Smooth muscle cell (in vitro differentiated cells): ENCODE data around the gene C9orf85. TPM values are rescaled to one million over a fixed set of nuclear protein-coding genes. Genes with fewer than 3 reads are reported as not detected.
A peak's percentile ranks its signal among the peaks of the same experiment; 100 is the strongest.

Experiments
- DNase-seq: peaks from one replicate; lab custom pipeline; 2025; ENCODE audit not compliant: unreplicated experiment; lab: John Stamatoyannopoulos, UW
- H2AFZ ChIP-seq: fragments of 200-600 bp; sonication (generic); 2 replicates; pipeline ENCODE4 v1.6.0; 2016; ENCODE audit warnings: antibody characterized with exemption, low read depth, mild to moderate bottlenecking
- H3F3A ChIP-seq: fragments of 200-600 bp; sonication (generic); 2 replicates; pipeline ENCODE4 v1.6.0; 2017; ENCODE audit warnings: antibody characterized with exemption, low read depth
- H3K27ac ChIP-seq: fragments of 200-600 bp; sonication (generic); 2 replicates; pipeline ENCODE4 v1.5.1; 2016; ENCODE audit warnings: low read depth, mild to moderate bottlenecking
- H3K27me3 ChIP-seq: fragments of 200-600 bp; sonication (generic); 2 replicates; pipeline ENCODE4 v1.6.1; 2016; ENCODE audit warnings: low read depth, mild to moderate bottlenecking
- H3K36me3 ChIP-seq: fragments of 200-600 bp; sonication (generic); 2 replicates; pipeline ENCODE4 v1.5.1; 2016; ENCODE audit warnings: low read depth
- H3K4me1 ChIP-seq: fragments of 200-600 bp; sonication (generic); 2 replicates; pipeline ENCODE4 v1.5.1; 2016; ENCODE audit warnings: low read depth
- H3K4me2 ChIP-seq: fragments of 200-600 bp; sonication (generic); 2 replicates; pipeline ENCODE4 v1.6.0; 2016; ENCODE audit warnings: mild to moderate bottlenecking
- H3K4me3 ChIP-seq: fragments of 200-600 bp; sonication (generic); 2 replicates; pipeline ENCODE4 v1.5.1; 2016; ENCODE audit warnings: mild to moderate bottlenecking
- H3K79me2 ChIP-seq: fragments of 200-600 bp; sonication (generic); 2 replicates; pipeline ENCODE4 v1.6.0; 2016; ENCODE audit warnings: low read depth, mild to moderate bottlenecking
- H3K9ac ChIP-seq: fragments of 200-600 bp; sonication (generic); 2 replicates; pipeline ENCODE4 v1.6.0; 2016; ENCODE audit warnings: low read depth
- H3K9me3 ChIP-seq: fragments of 200-600 bp; sonication (generic); replicated peaks from 2 replicates; pipeline ENCODE4 v1.5.1; 2016; ENCODE audit warnings: low read depth
- H4K20me1 ChIP-seq: fragments of 200-600 bp; sonication (generic); 2 replicates; pipeline ENCODE4 v1.6.0; 2016; ENCODE audit warnings: low read depth
- CTCF ChIP-seq: fragments of 200-600 bp; sonication (generic); IDR thresholded peaks from 2 replicates; pipeline ENCODE4 v1.5.1; 2017; ENCODE audit warnings: borderline replicate concordance, mild to moderate bottlenecking, antibody characterized with exemption; ENCODE audit not compliant: insufficient read depth, poor library complexity, severe bottlenecking
- WGBS: methylation state at CpG from one replicate; pipeline ENCODE4 v1.1.7; 2016; ENCODE audit warnings: low lambda C conversion rate; 5-methylcytosine and 5-hydroxymethylcytosine counted together
- polyA plus RNA-seq: library from polyadenylated mRNA; unstranded; fragments of >200 nt; fragmentation: Nextera tagmentation; extraction: Ambion mirVana; gene quantifications from 2 replicates; pipeline ENCODE4 v1.2.1, GENCODE V29; 2016
- total RNA-seq: library from RNA; depleted of rRNA; stranded (reverse); fragments of >200 nt; gene quantifications from 2 replicates; pipeline ENCODE4 v1.2.3, GENCODE V29; 2014

C9orf85 gene
- total and polyA plus RNA-seq, 2 experiments from 2014 or later: 10.2 to 11.8 TPM

GRCh38 chr9:71911908-71912335, 483 bp downstream of the C9orf85 start:
- no peak for TF ChIP-seq CTCF
- peaks cover 10% of the 10 kb centered on the region for H3K4me1 ChIP-seq
- H3F3A ChIP-seq: peaks cover 5% of the 10 kb centered on the region
- peaks cover 82% of the 10 kb centered on the region for H3K79me2 ChIP-seq
- peak overlapping the region; percentile 17 for H3K9ac ChIP-seq
- peak overlapping the region; percentile 57 for H3K27ac ChIP-seq
- no peaks in the 10 kb centered on the region for H3K9me3 ChIP-seq
- H3K27me3 ChIP-seq: no peaks in the 10 kb centered on the region
- peak overlapping the region; percentile 48 for H2AFZ ChIP-seq
- DNase-seq: no peak
- peak overlapping the region; percentile 92 for H3K4me2 ChIP-seq
- peak overlapping the region; percentile 83 for H3K4me3 ChIP-seq
- 0% methylated on average over 9 of the region's 9 CpGs for WGBS
- H3K36me3 ChIP-seq: no peaks in the 10 kb centered on the region
- H4K20me1 ChIP-seq: peaks cover 67% of the 10 kb centered on the region

- DNase-seq: no peak
- Histone ChIP-seq H3K27me3 (no peaks in the 10 kb centered on the region), H3K9me3 (no peaks in the 10 kb centered on the region), H3K4me1 (peaks cover 14% of the 10 kb centered on the region), H3K36me3 (no peaks in the 10 kb centered on the region), H3K27ac (no peak overlapping the region), H4K20me1 (peaks cover 56% of the 10 kb centered on the region), H3K4me3 (no peak overlapping the region), H2AFZ (no peak overlapping the region), H3K79me2 (peaks cover 84% of the 10 kb centered on the region), H3K9ac (no peak overlapping the region), H3K4me2 (no peak overlapping the region), H3F3A (peaks cover 5% of the 10 kb centered on the region)
- TF ChIP-seq CTCF: no peak
Measured at GRCh38 chr9:71915495-71915894, 4.1 kb downstream of the C9orf85 start.

- Histone ChIP-seq H3F3A (no peaks in the 10 kb centered on the region), H3K4me3 (no peak overlapping the region), H3K27ac (no peak overlapping the region), H3K36me3 (no peaks in the 10 kb centered on the region), H3K9ac (no peak overlapping the region), H3K9me3 (no peaks in the 10 kb centered on the region), H3K4me2 (no peak overlapping the region), H3K4me1 (peaks cover 24% of the 10 kb centered on the region), H3K27me3 (no peaks in the 10 kb centered on the region), H4K20me1 (peaks cover 60% of the 10 kb centered on the region), H3K79me2 (peaks cover 95% of the 10 kb centered on the region), H2AFZ (no peak overlapping the region)
- DNase-seq: no peak
- TF ChIP-seq CTCF: no peak
Measured at GRCh38 chr9:71916834-71917534, 5.5 kb downstream of the C9orf85 start.

GRCh38 chr9:71918419-71918818, 7.0 kb downstream of the C9orf85 start:
- H3K4me3 ChIP-seq: no peak overlapping the region
- H3K4me2 ChIP-seq: no peak overlapping the region
- no peak overlapping the region for H3K27ac ChIP-seq
- no peak for TF ChIP-seq CTCF
- H4K20me1 ChIP-seq: peaks cover 55% of the 10 kb centered on the region
- H3K9ac ChIP-seq: no peak overlapping the region
- H2AFZ ChIP-seq: no peak overlapping the region
- H3K4me1 ChIP-seq: peaks cover 14% of the 10 kb centered on the region
- peaks cover 96% of the 10 kb centered on the region for H3K79me2 ChIP-seq
- H3K36me3 ChIP-seq: no peaks in the 10 kb centered on the region
- no peaks in the 10 kb centered on the region for H3K9me3 ChIP-seq
- no peaks in the 10 kb centered on the region for H3K27me3 ChIP-seq
- no peaks in the 10 kb centered on the region for H3F3A ChIP-seq
- no peak for DNase-seq
- WGBS: 96% methylated on average over 5 of the region's 5 CpGs
